CD4-positive, alpha-beta T cell treated with Interleukin-21 for 1 hour (primary cell): Measurements from ENCODE around the gene TBX2.

Experiments
- DNase-seq: peaks from one replicate; pipeline ENCODE4 v3.0.0-alpha.2; 2020

The TBX2 gene

DNA sequence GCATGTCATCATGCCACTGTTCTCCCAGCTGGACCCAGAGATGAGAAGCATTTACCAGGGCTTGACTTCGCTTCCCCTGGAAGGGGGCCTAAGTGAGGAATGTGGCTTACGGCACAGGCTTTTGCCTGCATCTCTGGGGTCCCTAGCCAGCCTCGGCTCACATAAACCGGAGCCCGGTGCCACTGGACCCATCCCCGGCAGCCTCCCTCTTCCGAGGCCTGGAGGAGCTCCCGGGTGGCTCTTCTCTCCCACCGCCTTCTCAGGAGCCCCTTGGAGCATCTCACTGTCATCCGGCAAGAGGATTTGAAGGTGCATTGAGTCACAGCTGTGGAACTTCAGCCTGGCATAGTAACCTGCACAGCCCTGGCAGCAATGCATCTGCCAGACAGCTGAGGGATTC is 29.9 kb upstream of the TBX2 start:
- no peak for DNase-seq

DNA sequence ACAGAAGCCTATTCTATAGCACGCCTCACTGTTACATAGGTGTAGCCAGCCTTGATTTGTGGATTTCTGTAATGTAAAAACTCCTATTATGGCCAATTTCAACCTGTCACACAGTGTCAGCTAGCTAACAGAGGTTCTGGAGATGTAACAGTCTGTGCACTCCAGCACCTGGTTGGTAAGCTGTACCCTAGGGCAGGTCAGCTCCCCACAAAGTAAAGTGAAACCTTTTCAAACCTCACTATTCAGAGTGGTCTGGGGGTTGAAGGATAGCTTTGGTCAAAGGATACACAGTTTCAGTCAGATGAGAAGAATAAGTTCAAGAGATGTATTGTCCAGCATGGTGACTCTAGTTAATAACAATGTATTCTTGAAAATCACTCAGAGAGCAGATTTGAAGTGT is 28.5 kb upstream of the TBX2 start:
- DNase-seq = no peak

- DNase-seq = no peak
Measured at GRCh38 chr17:61371606-61372005, 28.0 kb upstream of the TBX2 start.

DNA sequence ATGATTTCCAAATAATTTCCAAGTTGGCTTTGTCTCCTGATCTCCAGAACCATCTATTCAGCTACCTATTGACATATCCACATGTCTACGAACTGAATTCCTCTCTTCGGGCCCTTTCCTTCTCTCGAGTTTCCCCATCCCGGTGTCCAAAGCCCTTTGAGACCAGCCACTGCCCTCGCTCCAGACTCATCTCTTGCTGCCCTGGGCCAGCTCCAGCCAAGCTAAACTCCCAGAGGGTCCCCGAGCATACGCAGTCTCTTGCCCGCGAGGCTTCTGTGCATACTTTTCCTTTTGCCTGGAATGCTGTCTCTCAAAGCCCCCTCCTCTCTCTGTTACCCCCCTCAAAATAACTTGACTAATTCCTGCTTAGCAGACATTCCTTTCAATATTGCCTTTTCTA is 27.2 kb upstream of the TBX2 start:
- DNase-seq = no peak

GRCh38 chr17:61376931-61377838 is 22.5 kb upstream of the TBX2 start:
- DNase-seq = no peak

GRCh38 chr17:61378658-61379456 is 20.8 kb upstream of the TBX2 start:
- no peak for DNase-seq

DNA sequence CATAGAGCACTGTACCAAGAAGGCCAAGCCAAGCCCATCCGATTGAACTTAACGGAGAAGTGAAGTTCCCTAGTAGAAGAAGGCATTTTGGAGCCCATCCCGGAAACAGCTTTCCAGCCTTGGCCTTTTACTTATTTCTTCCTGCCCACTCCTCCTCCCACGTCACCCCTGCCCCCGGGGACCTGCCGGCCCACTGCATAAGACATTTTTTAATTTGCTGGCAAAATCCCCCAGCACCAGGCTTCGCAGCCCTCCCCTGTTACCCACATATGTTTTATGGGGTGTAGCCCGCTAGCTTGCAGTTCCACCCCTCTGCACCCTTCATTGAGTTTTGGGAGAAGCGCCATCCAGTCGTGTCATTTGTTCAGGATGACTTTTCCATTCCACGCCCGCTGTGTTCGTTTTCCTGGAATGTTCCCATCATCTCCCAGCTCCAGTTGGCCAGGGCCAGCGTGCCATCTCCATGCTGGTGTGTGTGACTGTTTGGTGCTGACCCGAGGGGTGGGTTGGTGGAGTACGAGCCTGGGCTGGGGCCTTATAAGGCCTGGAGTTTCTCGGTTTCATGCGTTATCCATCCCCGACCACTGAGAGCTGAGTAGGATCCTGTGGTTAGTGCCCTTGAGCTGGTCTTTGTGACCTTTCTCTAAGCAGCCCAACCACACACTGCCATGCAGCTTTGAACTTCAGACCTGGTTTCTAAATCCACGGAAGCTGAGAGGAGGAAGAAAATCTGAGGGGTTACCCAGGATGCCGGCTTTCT is 20.0 kb upstream of the TBX2 start:
- DNase-seq = no peak

GRCh38 chr17:61380217-61380835 is 19.3 kb upstream of the TBX2 start:
- DNase-seq = no peak

DNA sequence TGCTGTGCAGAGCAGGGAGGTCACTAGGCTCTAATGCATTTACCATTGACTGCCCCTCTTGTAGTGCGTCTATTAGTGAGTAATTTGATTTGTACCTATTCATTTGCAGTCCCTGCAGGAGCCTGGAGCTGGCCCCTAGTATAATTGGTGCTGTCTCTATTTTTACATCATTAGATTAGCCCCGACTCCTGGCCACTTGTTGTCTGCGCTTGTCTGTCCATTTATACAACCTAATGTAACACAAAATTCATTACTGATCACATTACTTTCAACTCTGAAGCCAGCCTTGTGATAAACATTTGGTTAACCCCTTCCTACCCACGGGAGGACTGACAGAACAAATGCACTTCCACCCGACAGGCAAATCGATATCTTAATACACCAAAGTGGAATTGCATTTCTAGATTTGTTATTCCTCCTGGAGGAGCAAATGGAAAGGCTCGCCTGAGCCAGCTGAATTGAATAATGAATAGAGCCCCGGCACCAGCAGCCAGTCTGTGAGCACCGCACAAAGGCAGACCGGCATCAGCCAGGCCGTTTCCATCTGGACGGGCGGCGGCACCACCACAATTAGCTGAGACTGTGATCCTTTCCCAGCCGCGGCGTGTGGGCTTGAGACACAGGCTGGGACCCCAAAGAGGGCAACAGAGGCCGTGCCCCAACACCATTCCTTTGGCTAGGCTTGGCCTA is 18.7 kb upstream of the TBX2 start:
- DNase-seq = no peak

- no peak for DNase-seq
Measured at GRCh38 chr17:61381537-61381936, 18.1 kb upstream of the TBX2 start.

DNA sequence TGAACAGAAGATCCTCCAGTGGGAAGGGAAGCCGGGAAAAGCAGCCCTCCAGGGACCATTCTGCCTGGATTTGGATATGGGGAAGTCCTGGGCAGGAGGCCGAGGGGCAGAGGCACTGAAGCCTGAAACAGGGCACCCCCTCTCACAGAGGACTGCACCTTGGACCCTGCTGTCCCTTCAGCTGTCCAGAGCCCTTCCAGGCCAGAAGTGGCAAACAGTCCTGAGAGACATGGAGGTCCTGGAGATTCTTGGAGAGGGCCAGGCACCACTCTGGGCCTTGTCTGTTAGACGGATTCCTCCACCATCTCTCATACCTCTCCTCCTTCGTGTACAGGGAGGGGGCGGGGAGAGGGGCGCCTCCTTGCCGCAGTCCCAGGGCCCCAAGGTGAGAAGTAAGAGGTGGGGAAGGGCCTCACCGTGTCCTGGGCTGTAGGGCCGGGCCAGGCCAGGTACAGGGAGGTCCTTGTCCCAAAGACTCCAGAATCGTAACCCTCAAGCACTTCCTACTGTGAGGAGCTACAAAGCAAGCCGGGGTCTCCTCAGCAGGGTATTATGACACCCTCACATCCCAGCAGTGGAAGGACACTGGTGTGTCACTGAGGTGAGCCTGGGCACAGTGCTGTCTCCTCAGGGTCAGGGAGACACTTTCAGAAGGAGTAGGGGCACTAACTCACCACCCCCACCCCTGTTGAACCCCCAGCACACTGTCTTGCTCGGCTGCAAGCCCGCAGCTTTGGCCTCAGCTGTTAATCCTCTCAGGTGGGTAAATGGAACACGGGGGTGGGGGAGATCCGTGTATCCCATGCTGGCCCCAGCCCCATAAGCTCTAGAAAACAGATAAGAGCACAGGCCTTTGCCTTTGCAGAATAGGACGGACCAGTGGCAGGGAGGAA is 16.6 kb upstream of the TBX2 start:
- no peak for DNase-seq

GRCh38 chr17:61383689-61384201 is 15.9 kb upstream of the TBX2 start:
- DNase-seq = no peak

DNA sequence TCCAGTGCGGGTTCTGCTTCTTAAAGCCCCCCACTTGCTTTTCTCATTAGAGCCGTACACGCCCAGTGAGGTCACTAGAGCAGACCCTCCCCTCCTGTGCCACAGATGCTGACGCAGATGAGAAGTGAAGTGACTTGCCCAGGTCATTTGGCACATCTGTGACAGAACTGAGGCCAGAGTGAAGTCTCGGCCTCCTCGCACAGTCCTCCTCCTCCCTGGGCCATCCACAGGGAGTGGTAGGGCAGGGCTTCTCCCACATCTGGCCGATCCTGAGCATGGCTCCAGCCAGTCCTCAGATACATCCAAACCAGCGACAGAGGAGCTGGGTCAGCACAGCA is 15.3 kb upstream of the TBX2 start:
- DNase-seq = no peak

- DNase-seq = no peak
Measured at GRCh38 chr17:61384692-61385576, 14.7 kb upstream of the TBX2 start.

GRCh38 chr17:61385577-61386236 is 13.9 kb upstream of the TBX2 start:
- no peak for DNase-seq

DNA sequence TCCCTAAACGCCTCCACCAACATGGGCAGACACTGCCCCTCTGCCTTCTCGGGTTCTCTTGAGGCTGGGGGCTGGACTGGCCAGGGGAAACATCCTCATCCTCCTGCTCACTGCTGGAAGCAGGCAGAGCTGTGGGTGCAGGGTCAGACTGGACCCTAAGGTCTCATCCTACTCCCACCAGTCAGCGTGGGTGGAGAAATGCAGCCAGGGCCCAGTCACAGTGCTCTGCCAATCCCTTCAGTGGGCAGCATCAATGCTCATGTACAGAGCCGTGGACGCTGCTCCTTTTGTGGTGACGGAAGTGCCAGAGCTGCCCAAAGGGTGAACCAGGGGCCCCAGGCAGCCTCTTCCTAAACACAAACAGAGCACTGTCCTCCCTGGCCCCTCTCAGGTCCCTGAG is 13.4 kb upstream of the TBX2 start:
- no peak for DNase-seq

- DNase-seq = no peak
Measured at GRCh38 chr17:61387011-61387410, 12.6 kb upstream of the TBX2 start.

DNA sequence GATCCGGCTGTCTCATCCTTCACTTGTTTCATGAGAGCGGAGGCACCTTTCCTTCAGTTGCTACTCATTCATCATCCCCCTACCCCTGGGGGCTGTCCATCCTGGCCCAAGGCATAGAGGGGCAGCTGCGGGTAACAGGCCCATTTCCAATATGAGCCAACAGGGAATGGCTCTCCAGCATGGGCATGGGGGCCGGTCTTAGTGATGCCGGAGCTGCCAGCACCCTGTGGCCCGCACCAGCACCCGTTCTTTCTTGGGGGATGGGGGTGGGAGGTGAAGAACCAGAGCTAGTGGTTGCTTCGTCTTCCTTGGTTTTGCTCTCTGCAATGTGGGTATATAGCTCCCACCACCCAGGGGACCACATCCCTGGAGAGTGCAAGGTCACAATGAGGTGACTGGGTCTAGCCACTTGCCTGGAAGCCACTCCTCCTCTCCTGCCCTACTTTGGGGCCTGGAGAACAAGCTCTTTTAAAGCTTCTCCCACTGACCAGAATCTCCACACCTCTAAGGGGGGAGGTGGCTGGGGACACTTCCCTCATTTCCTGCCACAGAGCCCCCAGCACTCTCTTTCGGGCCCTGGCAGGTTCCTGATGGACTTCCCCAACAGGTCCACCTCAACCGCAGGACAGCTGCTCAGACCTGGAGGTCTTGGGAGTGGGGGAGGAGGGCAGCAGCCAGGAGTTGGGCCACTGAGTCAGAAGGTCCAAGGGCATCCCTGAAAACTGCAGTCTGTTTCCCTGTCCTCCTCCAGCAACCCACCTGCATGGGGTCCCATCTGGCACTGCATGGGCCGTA is 11.9 kb upstream of the TBX2 start:
- no peak for DNase-seq
